ENCODE results near the gene ARL4A.

Gene ARL4A

GRCh38 chr7:12737836-12738235 lies 50.4 kb downstream of the ARL4A start:
- H3K27me3 ChIP-seq (ENCODE audit: insufficient read depth, low read length, poor library complexity, severe bottlenecking), result no peaks in the 10 kb centered on the region
- no peaks in the 10 kb centered on the region for H3K79me2 ChIP-seq (ENCODE audit: insufficient read depth, low read length)
- no peak overlapping the region for H3K4me2 ChIP-seq (ENCODE audit: low read depth, low read length, poor library complexity, severe bottlenecking)
- H3K36me3 ChIP-seq (ENCODE audit: insufficient read depth, low read length), result no peaks in the 10 kb centered on the region
- no peak overlapping the region for H3K4me3 ChIP-seq (ENCODE audit: low read length, poor library complexity, severe bottlenecking)
- H3F3A ChIP-seq (ENCODE audit: low read depth), result no peaks in the 10 kb centered on the region
- no peaks in the 10 kb centered on the region for H3K9me2 ChIP-seq (replicated peaks; ENCODE audit: low read depth, low read length)
- no peak for TF ChIP-seq CTCF (conservative IDR thresholded peaks at IDR 0.05; ENCODE audit: low read length)
- TF ChIP-seq EZH2phosphoT487 (IDR thresholded peaks at IDR 0.05; ENCODE audit: borderline replicate concordance), result no peak
- no peak overlapping the region for H3K9ac ChIP-seq (ENCODE audit: low read depth, low read length, poor library complexity, severe bottlenecking)
- H3K4me1 ChIP-seq (ENCODE audit: insufficient read depth, low read length, poor library complexity, severe bottlenecking), result no peaks in the 10 kb centered on the region
- H4K20me1 ChIP-seq (ENCODE audit: insufficient read depth, low read length, poor library complexity, severe bottlenecking), result no peaks in the 10 kb centered on the region
- H2AFZ ChIP-seq (ENCODE audit: low read length), result no peak overlapping the region
- H3K9me3 ChIP-seq (ENCODE audit: insufficient read depth, low read depth, low read length), result no peaks in the 10 kb centered on the region; the same call in 1 of the 2 replicates

- H3K4me2 ChIP-seq (ENCODE audit: low read depth, low read length, poor library complexity, severe bottlenecking), result no peak overlapping the region
- H3K27me3 ChIP-seq (ENCODE audit: insufficient read depth, low read length, poor library complexity, severe bottlenecking), result no peaks in the 10 kb centered on the region
- H3K36me3 ChIP-seq (ENCODE audit: insufficient read depth, low read length), result no peaks in the 10 kb centered on the region
- no peaks in the 10 kb centered on the region for H4K20me1 ChIP-seq (ENCODE audit: insufficient read depth, low read length, poor library complexity, severe bottlenecking)
- no peak overlapping the region for H2AFZ ChIP-seq (ENCODE audit: low read length)
- no peaks in the 10 kb centered on the region for H3F3A ChIP-seq (ENCODE audit: low read depth)
- no peak overlapping the region for H3K4me3 ChIP-seq (ENCODE audit: low read length, poor library complexity, severe bottlenecking)
- no peaks in the 10 kb centered on the region for H3K79me2 ChIP-seq (ENCODE audit: insufficient read depth, low read length)
- no peaks in the 10 kb centered on the region for H3K4me1 ChIP-seq (ENCODE audit: insufficient read depth, low read length, poor library complexity, severe bottlenecking)
- no peak overlapping the region for H3K9ac ChIP-seq (ENCODE audit: low read depth, low read length, poor library complexity, severe bottlenecking)
- no peak for TF ChIP-seq EZH2phosphoT487 (IDR thresholded peaks at IDR 0.05; ENCODE audit: borderline replicate concordance)
- TF ChIP-seq CTCF (conservative IDR thresholded peaks at IDR 0.05; ENCODE audit: low read length), result no peak
- H3K9me3 ChIP-seq (ENCODE audit: insufficient read depth, low read depth, low read length), result no peaks in the 10 kb centered on the region; the same call in 1 of the 2 replicates
- H3K9me2 ChIP-seq (replicated peaks; ENCODE audit: low read depth, low read length), result no peaks in the 10 kb centered on the region
These were observed 51.2 kb downstream of the ARL4A start for GRCh38 chr7:12738665-12739064.

Data from Loucy (cell line).